Measurements from ENCODE around the gene CGNL1. TPM values are rescaled to one million over a fixed set of nuclear protein-coding genes. Genes with fewer than 3 reads are reported as not detected.
A peak's percentile ranks its signal among the peaks of the same experiment; 100 is the strongest.

CGNL1 gene
- total RNA-seq, 1 experiment from 2014 or later = 3.3 TPM

- no TSS peak for BruUV-seq (replicated peaks)
- H3K4me1 Mint-ChIP-seq (ENCODE audit: low read depth, unreplicated experiment) = peaks cover 40% of the 10 kb centered on the region
- no peaks in the 10 kb centered on the region for H3K9me3 Mint-ChIP-seq (ENCODE audit: low read depth, unreplicated experiment)
- intact Hi-C loops (cut with micrococcal nuclease; ENCODE audit: unreplicated experiment) = loop anchor here (10.0 kb wide), 2 partner anchors 509 to 839 kb away; no protein-coding TSS in a partner anchor
- CTCF ChIA-PET = interaction anchor here (0.7 to 1.3 kb wide), 3 partner anchors 194 to 838 kb away, joined by 3 to 4 read pairs (median 3); no protein-coding TSS in a partner anchor
- H3K27me3 Mint-ChIP-seq (ENCODE audit: unreplicated experiment) = peaks cover 11% of the 10 kb centered on the region
- peak overlapping the region; percentile 50 for H3K27ac Mint-ChIP-seq (ENCODE audit: unreplicated experiment)
- TF ChIP-seq CTCF (IDR thresholded peaks at IDR 0.05; ENCODE audit: unreplicated experiment) = no peak
- peaks cover 6% of the 10 kb centered on the region for H3K36me3 Mint-ChIP-seq (ENCODE audit: insufficient read depth, unreplicated experiment)
- peak; percentile 76 for DNase-seq
- H3K4me3 Mint-ChIP-seq (ENCODE audit: low read depth, unreplicated experiment) = peak overlapping the region; percentile 3
Measured at GRCh38 chr15:57334257-57334656, 42.0 kb upstream of the CGNL1 start.

- no peak overlapping the region for H3K27ac Mint-ChIP-seq (ENCODE audit: unreplicated experiment)
- intact Hi-C loops (cut with micrococcal nuclease; ENCODE audit: unreplicated experiment) = loop anchor here (10.0 kb wide), 2 partner anchors 511 to 841 kb away; no protein-coding TSS in a partner anchor
- peaks cover 40% of the 10 kb centered on the region for H3K4me1 Mint-ChIP-seq (ENCODE audit: low read depth, unreplicated experiment)
- BruUV-seq (replicated peaks) = no TSS peak
- DNase-seq = no peak
- peaks cover 6% of the 10 kb centered on the region for H3K36me3 Mint-ChIP-seq (ENCODE audit: insufficient read depth, unreplicated experiment)
- peaks cover under 1% of the 10 kb centered on the region for H3K27me3 Mint-ChIP-seq (ENCODE audit: unreplicated experiment)
- no peaks in the 10 kb centered on the region for H3K9me3 Mint-ChIP-seq (ENCODE audit: low read depth, unreplicated experiment)
- no peak for TF ChIP-seq CTCF (IDR thresholded peaks at IDR 0.05; ENCODE audit: unreplicated experiment)
- H3K4me3 Mint-ChIP-seq (ENCODE audit: low read depth, unreplicated experiment) = no peak overlapping the region
- CTCF ChIA-PET = interaction anchor here (0.6 kb wide), 1 partner anchor 442 kb away, joined by 4 read pairs; no protein-coding TSS in a partner anchor
Measured at GRCh38 chr15:57335293-57335715, 41.0 kb upstream of the CGNL1 start.

- CTCF ChIA-PET = no interaction called here
- Mint-ChIP-seq H3K9me3 (ENCODE audit: low read depth, unreplicated experiment) (no peaks in the 10 kb centered on the region), H3K4me1 (ENCODE audit: low read depth, unreplicated experiment) (peaks cover 40% of the 10 kb centered on the region), H3K27me3 (ENCODE audit: unreplicated experiment) (no peaks in the 10 kb centered on the region), H3K4me3 (ENCODE audit: low read depth, unreplicated experiment) (no peak overlapping the region), H3K36me3 (ENCODE audit: insufficient read depth, unreplicated experiment) (peaks cover 6% of the 10 kb centered on the region), H3K27ac (ENCODE audit: unreplicated experiment) (no peak overlapping the region)
- no peak for DNase-seq
- TF ChIP-seq CTCF (IDR thresholded peaks at IDR 0.05; ENCODE audit: unreplicated experiment) = no peak
- intact Hi-C loops (cut with micrococcal nuclease; ENCODE audit: unreplicated experiment) = loop anchor here (10.0 kb wide), 2 partner anchors 511 to 841 kb away; no protein-coding TSS in a partner anchor
- no TSS peak for BruUV-seq (replicated peaks)
Measured at GRCh38 chr15:57335719-57336118, 40.6 kb upstream of the CGNL1 start.

GRCh38 chr15:57337868-57338411 is 38.4 kb upstream of the CGNL1 start:
- no peaks in the 10 kb centered on the region for H3K9me3 Mint-ChIP-seq (ENCODE audit: low read depth, unreplicated experiment)
- TF ChIP-seq CTCF (IDR thresholded peaks at IDR 0.05; ENCODE audit: unreplicated experiment) = peak; percentile 27
- no peaks in the 10 kb centered on the region for H3K27me3 Mint-ChIP-seq (ENCODE audit: unreplicated experiment)
- H3K4me1 Mint-ChIP-seq (ENCODE audit: low read depth, unreplicated experiment) = peaks cover 40% of the 10 kb centered on the region
- peaks cover 6% of the 10 kb centered on the region for H3K36me3 Mint-ChIP-seq (ENCODE audit: insufficient read depth, unreplicated experiment)
- DNase-seq = peak; percentile 78
- intact Hi-C loops (cut with micrococcal nuclease; ENCODE audit: unreplicated experiment) = loop anchor here (10.0 kb wide), 2 partner anchors 513 to 843 kb away; no protein-coding TSS in a partner anchor
- H3K27ac Mint-ChIP-seq (ENCODE audit: unreplicated experiment) = peak overlapping the region; percentile 11
- BruUV-seq (replicated peaks) = no TSS peak
- CTCF ChIA-PET = interaction anchor here (0.6 to 1.8 kb wide), 6 partner anchors 10 to 1092 kb away, joined by 3 to 17 read pairs (median 4); no protein-coding TSS in a partner anchor
- no peak overlapping the region for H3K4me3 Mint-ChIP-seq (ENCODE audit: low read depth, unreplicated experiment)
